SJCRH30 (cell line): Measurements from ENCODE around the gene TRAPPC14. TPM values are rescaled to one million over a fixed set of nuclear protein-coding genes. Genes with fewer than 3 reads are reported as not detected.

Experiments used
- DNase-seq, 2 experiments: peaks; one replicate each; pipeline ENCODE4 v3.0.0-alpha.2; 2015 to 2020
- H3K27ac ChIP-seq: fragments of 250-450 bp; sonication (Bioruptor Pico); 2 replicates; pipeline ENCODE4 v1.5.1; 2020; ENCODE audit warnings: mild to moderate bottlenecking, moderate library complexity
- H3K27me3 ChIP-seq: fragments of 250-450 bp; sonication (Bioruptor Pico); 2 replicates; pipeline ENCODE4 v1.5.1; 2020; ENCODE audit warnings: mild to moderate bottlenecking, moderate library complexity
- H3K36me3 ChIP-seq: fragments of 250-450 bp; sonication (Bioruptor Pico); 2 replicates; pipeline ENCODE4 v1.5.1; 2020; ENCODE audit warnings: mild to moderate bottlenecking, moderate library complexity
- H3K4me1 ChIP-seq: fragments of 250-450 bp; sonication (Bioruptor Pico); 2 replicates; pipeline ENCODE4 v1.5.1; 2020; ENCODE audit warnings: mild to moderate bottlenecking, moderate library complexity
- H3K4me3 ChIP-seq: fragments of 250-450 bp; sonication (Bioruptor Pico); 2 replicates; pipeline ENCODE4 v1.5.1; 2020; ENCODE audit warnings: mild to moderate bottlenecking, moderate library complexity
- H3K9me3 ChIP-seq: fragments of 250-450 bp; sonication (Bioruptor Pico); replicated peaks from 2 replicates; pipeline ENCODE4 v1.5.1; 2020; ENCODE audit warnings: mild to moderate bottlenecking, moderate library complexity
- total RNA-seq: library from RNA; depleted of rRNA; stranded (reverse); fragments of >200 nt; shearing (Covaris generic); gene quantifications from 2 replicates; pipeline ENCODE4 v1.2.3, GENCODE V29; 2014

TRAPPC14 gene
- total RNA-seq, 1 experiment from 2014 or later, result 15.4 TPM

DNA sequence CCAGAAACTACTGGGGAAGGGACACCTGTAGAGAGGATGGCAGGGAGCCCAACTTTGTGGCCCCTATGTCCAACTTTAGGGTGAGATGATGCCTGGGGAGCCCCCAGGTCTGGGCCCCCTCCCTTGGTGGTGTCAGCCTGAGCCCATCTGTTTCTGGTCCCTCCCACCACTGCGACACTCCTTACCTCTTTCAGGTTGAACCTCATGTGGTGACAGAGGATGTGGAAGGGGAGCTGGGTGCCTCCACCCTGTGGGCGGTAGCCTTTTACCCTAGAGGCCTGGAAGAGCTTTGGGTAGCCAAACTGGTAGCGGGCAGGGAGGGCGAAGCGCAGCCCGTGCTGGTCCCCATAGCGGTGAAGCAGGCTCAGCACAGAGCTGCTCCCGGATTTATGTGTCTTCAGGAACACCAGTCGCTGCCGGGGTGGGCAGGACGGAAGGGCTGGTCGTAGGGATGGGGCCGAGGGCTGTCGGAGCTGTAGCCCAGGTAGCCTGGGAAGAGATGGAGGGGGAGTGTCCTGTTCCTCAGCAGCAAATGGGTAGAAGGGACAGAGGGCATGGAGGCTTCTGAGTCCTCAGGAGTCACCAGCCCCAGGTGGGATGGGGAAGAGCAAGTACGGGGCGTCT lies 7.9 kb upstream of the TRAPPC14 start:
- no peaks in the 10 kb centered on the region for H3K27me3 ChIP-seq
- no peaks in the 10 kb centered on the region for H3K9me3 ChIP-seq
- H3K4me1 ChIP-seq, result peaks cover 13% of the 10 kb centered on the region
- H3K36me3 ChIP-seq, result no peaks in the 10 kb centered on the region
- no peak for DNase-seq
- no peak overlapping the region for H3K27ac ChIP-seq
- H3K4me3 ChIP-seq, result no peak overlapping the region

DNA sequence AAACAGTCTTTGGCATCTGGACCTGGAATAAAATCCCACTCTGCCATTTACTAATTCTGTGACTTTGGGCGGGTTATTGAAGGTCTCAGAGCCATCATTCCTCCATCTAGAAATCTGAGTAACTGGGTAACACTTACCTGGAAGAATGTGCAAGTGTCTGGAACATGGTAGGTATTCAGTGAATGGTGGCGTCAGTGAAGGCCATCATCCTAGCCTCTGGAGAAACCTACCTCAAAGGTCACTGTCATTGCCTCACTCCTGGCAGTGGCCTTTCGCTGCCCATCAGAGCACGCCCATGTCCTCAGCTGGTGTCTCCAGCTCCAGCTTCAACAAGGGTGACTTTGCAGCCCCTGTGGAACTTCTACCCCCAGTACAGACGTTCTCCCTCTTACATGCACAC lies 5.3 kb upstream of the TRAPPC14 start:
- Histone ChIP-seq H3K27ac (no peak overlapping the region), H3K4me3 (no peak overlapping the region), H3K27me3 (no peaks in the 10 kb centered on the region), H3K4me1 (peaks cover 8% of the 10 kb centered on the region), H3K36me3 (no peaks in the 10 kb centered on the region), H3K9me3 (no peaks in the 10 kb centered on the region)
- DNase-seq, result no peak

DNA sequence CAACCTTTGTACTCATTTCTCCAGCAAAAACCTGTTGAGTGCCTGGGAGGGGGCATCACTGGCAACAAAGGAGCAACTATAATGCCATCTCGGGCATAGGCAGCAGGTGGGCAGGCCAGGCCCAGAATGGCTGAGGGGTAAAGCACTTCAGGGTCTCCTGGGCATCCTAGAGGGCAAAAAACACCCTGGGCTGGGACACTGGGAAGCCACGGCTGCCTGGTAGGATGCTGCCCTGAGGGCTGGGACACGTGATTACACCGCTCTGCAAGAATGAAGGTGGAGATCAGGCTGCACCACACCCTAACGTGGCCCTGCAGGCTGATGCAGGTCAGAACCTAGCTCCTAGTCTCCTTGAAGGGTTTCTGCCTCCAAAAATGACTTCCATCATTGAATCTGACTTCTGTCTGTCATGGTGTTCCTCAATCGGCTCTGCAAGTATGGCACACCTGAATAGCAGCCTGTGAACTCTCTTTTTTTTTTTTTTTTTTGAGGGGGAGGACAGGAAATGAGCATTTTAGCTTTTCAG lies 4.5 kb upstream of the TRAPPC14 start:
- Histone ChIP-seq H3K4me1 (peaks cover 8% of the 10 kb centered on the region), H3K27ac (no peak overlapping the region), H3K27me3 (no peaks in the 10 kb centered on the region), H3K9me3 (no peaks in the 10 kb centered on the region), H3K4me3 (no peak overlapping the region), H3K36me3 (no peaks in the 10 kb centered on the region)
- no peak for DNase-seq

DNA sequence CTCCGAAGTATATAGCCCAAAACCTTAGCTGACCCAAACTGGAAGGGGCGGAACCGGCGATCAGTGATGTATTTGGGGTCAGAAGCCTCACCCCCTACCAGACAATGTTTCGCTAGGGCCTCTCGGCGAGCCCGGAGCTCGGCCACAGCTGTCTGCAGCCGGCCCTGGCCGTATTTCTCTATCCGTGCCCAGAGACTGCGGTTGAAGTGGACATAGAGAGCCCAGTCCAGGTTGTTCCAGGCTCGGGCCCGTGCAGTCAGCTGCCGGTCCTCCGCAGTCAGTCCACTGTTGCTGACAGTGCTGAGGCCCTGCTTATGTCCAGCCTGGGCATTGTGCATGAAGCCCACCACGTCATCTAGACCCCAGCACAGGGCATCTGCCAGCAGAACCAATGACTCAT lies 1.5 kb upstream of the TRAPPC14 start:
- Histone ChIP-seq H3K9me3 (no peaks in the 10 kb centered on the region), H3K4me3 (no peak overlapping the region), H3K27me3 (no peaks in the 10 kb centered on the region), H3K36me3 (peaks cover 11% of the 10 kb centered on the region), H3K4me1 (peaks cover 3% of the 10 kb centered on the region; the same call in 1 of the 2 replicates), H3K27ac (no peak overlapping the region)
- peak in 1 of 2 experiments; percentile 1 for DNase-seq

DNA sequence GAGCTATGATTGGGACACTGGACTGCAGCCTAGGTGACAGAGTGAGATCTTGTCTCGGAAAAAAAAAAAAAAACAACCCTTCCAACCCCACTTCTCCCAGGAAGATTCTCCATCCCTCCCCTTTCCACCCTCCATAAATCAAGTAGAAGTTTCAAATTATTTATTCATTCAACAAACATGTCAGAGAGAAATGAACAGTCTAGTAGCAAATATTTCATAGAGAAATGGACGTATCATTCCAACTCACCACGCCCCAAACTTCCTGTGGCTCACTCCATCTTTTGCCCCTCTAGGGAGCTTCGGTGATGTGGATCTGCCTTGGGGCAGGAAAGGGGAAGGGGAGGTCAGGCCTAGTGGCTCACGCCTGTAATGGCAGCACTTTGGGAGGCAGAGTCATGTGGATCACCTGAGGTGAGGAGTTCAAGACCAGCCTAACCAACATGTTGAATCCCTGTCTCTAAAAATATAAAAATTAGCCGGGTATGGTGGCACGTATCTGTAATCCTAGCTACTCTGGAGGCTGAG lies 638 bp upstream of the TRAPPC14 start:
- Histone ChIP-seq H3K27me3 (no peaks in the 10 kb centered on the region), H3K36me3 (peaks cover 11% of the 10 kb centered on the region), H3K9me3 (no peaks in the 10 kb centered on the region), H3K27ac (peak overlapping the region; percentile 53), H3K4me1 (peaks cover 3% of the 10 kb centered on the region; the same call in 1 of the 2 replicates), H3K4me3 (peak overlapping the region; percentile 100)
- peak; percentile 39 to 41 for DNase-seq

DNA sequence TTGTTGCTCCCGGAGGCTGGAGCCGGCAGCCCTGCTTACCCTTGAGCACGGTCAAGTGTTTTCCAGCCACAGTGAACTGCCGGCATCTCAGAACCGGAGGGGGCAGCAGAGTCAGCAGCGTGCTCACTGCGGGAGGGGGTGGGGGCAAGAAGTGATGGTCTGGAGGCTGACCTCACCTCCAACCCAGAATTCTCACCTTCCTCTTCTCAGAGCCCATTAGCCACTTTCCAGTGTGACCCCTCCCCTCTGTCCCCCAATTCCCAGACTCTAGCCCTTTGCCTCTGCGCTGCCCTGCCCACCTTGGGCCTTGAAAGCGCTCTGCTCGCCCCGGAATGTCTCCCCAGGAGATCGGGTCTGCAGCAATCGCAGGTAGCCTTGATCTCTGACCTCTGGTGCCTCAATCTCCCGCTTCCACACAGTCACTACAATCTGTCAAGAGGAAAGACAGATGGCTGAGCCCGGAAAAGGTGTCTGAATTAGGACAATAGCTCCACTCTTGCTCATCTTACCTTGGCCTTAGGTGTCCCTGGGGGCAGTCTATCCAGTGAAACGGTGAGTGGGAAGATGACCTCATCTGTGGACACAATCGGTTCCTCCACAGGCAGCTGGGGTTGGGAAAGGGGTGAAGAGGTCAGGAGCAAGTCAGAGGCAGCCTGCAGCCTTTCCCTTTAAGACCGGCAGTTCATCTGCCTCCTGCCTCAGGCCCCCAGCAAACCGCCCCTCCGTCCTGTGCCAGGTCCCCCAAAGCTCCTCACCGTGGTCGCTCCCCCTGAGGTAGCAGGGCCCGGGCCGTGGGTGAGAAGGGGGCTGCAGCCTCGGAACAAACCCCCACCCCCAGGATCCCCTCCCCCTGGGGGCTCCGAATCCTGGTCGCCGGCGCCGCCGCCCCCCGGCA lies 942 bp downstream of the TRAPPC14 start:
- Histone ChIP-seq H3K27me3 (no peaks in the 10 kb centered on the region), H3K4me3 (peak overlapping the region; percentile 100), H3K27ac (peak overlapping the region; percentile 53; the same call in 1 of the 2 replicates), H3K4me1 (peaks cover 3% of the 10 kb centered on the region; the same call in 1 of the 2 replicates), H3K36me3 (peaks cover 11% of the 10 kb centered on the region), H3K9me3 (no peaks in the 10 kb centered on the region)
- DNase-seq, result peak in 1 of 2 experiments; percentile 36

DNA sequence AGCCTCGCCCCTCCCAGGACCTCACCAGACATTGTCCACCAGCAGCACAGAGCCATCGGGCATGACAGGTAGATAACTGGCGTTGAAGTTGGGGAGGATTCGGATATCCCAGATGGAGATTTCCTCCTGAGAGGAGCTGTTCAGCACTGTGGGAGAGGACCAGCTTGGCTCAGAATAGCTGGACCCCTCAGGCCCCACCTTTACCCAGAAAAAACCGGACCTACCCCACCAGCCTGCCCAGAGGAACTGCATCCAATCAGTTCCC lies 1.5 kb downstream of the TRAPPC14 start:
- Histone ChIP-seq H3K4me1 (peaks cover 3% of the 10 kb centered on the region; the same call in 1 of the 2 replicates), H3K36me3 (peaks cover 11% of the 10 kb centered on the region), H3K4me3 (no peak overlapping the region), H3K27ac (no peak overlapping the region), H3K9me3 (no peaks in the 10 kb centered on the region), H3K27me3 (no peaks in the 10 kb centered on the region)
- DNase-seq, result no peak

DNA sequence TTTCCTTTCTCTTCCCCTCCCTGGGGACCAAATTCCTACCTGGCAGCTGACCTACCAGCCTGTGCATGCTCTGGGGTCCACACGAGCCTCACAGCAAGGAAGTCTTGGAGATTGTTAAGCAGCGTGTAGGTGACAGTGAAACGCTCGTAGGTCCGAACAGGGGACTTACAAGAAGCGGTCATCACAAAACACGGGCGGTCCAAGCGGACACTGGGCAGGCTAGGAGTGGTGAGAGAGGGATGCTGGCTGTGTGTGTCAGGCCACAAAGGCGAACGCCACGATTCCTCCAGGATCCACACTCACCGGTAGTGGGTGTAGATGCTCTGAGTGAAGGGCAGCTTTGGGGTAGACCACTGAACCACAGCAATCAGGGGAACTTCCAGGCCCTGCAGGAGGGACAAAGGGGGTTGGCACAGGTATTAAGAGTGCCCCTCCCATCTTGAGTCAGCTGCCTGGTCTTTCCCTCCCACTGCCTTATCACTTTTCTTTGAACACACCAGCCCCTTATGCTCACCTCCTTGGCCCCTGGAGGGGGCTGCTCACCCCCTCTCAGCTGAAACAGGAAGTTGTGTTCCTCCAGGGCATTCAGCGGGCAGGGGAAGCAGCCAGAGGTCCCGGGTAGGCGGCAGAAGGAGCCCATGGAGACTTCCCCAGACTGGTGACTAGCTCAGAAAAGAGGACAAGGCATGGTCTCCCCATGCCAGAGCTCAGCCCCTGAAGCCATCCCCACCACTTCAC lies 2.0 kb downstream of the TRAPPC14 start:
- no peak for DNase-seq
- Histone ChIP-seq H3K4me1 (peaks cover 3% of the 10 kb centered on the region; the same call in 1 of the 2 replicates), H3K4me3 (no peak overlapping the region), H3K27me3 (no peaks in the 10 kb centered on the region), H3K36me3 (peaks cover 11% of the 10 kb centered on the region), H3K9me3 (no peaks in the 10 kb centered on the region), H3K27ac (no peak overlapping the region)

DNA sequence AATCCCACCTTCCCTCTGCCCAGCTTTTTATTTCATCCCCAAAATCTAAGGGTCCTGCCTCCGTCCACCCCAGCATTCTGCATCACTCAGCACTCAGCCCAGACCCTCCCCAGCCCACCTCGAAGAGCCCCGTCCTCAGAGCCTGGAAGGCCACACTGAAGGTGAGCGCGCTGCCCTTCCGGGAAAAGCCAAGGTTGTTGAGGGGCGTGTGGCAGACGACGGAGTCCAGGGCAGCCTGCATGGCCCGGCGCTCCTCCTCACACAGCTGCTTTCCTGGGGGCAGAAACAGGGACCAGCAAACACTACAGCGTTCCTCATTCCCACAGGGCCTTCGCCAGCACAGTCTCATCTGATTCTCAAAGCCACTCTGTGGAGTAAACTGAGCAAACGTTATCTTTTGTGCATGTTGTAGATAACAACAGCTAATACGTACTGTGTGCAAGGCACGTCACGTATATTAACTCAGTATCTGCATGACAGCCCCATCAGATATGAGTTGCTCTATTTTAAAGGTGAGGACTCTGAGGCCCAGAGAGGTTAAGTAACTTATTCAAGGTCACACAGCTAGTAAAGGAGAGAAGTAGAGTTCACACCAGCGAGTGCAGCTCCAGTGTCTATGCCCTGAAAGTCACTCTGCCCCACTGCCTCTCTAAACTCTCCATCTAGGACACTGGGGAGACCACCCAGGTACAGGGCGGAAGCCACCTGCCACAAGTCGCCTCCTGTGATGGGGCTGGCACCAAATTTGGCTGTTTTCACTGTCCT lies 2.8 kb downstream of the TRAPPC14 start:
- H3K27me3 ChIP-seq, result no peaks in the 10 kb centered on the region
- peaks cover 3% of the 10 kb centered on the region; the same call in 1 of the 2 replicates for H3K4me1 ChIP-seq
- no peaks in the 10 kb centered on the region for H3K9me3 ChIP-seq
- no peak for DNase-seq
- H3K36me3 ChIP-seq, result peaks cover 11% of the 10 kb centered on the region
- no peak overlapping the region for H3K4me3 ChIP-seq
- no peak overlapping the region for H3K27ac ChIP-seq

DNA sequence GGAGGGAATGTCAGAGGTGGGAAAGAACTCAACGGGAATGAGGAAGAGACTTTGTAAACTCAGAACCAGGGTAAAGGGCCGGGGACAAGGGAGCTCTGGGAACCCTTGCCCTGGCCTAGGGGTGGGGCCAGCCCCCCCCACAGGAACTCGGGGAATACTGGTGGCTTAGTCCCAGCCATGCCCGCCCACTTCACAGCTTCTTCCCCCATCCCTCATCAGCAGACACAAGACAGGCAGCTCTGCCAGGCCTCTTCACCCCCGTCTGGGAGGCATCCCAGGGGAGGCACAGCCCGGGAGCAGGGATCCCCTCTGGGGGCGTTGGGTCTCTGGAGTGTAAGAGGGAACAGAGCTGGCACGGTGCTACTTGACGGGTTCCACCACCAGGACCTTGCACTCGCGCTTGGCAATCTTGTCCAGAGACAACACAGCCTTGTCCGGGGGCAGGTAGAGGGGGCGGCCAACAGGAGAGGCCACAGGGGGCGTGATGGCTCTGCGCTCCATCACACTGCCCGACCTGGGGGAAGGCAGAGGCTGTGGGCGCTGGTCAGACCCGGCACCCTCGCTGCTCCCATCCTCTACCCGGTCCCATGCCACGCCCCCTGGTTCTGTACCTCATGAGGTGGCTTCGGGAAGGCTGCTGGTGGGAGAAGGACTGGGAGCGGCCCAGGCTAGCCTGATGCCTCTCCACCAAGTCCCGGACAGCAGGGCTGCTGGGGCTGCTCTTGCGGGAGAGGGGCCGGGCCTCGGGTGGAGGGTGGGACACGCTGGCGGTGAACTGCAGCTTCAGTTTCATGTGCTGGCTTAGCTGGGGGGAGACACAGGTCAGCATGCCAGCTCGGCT lies 3.7 kb downstream of the TRAPPC14 start:
- Histone ChIP-seq H3K9me3 (no peaks in the 10 kb centered on the region), H3K4me3 (no peak overlapping the region), H3K4me1 (peaks cover 3% of the 10 kb centered on the region; the same call in 1 of the 2 replicates), H3K36me3 (peaks cover 11% of the 10 kb centered on the region), H3K27ac (no peak overlapping the region), H3K27me3 (no peaks in the 10 kb centered on the region)
- DNase-seq, result no peak

DNA sequence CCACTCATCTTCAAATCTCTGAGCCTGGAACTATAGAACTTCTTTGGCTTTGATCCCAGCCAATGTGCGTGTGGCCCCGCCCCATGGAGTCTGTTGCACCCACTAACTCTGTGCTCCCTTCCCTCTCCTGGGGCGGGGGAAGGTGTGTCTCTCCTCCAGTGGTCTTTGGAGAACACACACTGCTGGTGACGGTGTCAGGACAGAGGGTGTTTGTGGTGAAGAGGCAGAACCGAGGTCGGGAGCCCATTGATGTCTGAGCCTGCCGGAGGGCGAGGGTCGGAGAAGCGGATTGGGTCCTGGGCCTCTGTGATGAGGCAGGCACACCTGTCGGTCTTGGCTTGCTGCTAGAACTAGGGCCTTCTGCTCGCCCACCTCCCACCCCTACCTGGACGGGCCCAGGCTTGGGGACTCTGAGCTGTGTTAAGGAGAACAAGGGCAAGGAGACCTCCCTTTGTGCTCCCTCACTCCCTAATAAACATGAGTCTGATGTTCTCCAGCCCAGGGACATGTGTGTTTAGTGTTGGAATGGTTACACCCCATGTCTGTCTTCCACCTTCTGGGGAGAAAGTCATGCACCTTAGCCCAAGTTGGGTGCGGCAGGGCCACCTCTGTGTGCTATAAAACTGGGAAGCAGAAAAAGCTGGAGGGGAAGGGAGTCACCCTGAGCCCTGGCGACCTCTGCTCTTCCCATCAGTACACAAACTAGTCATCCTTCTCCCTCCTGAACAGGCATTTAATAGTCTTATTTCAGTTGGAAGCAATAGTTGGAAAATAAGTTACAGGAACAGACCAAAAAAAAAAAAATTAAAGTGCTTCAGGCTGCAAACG lies 4.6 kb downstream of the TRAPPC14 start:
- H3K4me3 ChIP-seq, result no peak overlapping the region
- no peaks in the 10 kb centered on the region for H3K9me3 ChIP-seq
- H3K36me3 ChIP-seq, result peaks cover 11% of the 10 kb centered on the region
- H3K4me1 ChIP-seq, result peaks cover 3% of the 10 kb centered on the region; the same call in 1 of the 2 replicates
- no peaks in the 10 kb centered on the region for H3K27me3 ChIP-seq
- H3K27ac ChIP-seq, result no peak overlapping the region
- DNase-seq, result no peak

DNA sequence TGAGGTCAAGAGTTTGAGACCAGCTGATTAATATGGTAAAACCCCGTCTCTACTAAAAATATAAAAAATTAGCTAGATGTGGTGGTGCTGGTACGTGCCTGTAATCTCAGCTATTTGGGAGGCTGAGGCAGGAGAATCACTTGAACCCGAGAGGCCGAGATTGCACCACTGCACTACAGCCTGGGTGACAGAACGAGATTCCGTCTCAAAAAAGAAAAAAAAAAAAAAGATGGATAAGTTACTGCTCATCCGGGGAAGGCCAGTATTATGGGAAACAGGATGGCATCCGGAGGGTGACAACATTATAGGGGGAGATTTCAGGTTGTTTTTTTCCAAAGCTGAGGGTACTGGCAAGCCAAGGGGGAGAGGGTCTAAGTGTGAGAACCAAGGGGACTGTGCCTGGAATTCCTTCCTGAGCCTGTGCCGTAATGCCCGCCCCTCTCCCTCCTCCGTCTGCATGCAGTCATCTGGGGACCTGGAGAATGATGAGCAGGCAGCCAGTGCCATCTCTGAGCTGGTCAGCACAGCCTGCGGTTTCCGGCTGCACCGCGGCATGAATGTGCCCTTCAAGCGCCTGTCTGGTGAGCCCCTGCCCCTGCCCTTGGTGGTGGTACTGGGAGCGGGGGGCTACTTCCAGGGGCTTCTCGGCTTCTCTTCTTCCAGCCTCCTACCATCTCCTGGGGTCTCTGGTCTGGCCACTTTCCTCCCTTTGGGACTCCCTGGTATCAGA lies 5.4 kb downstream of the TRAPPC14 start:
- Histone ChIP-seq H3K4me3 (no peak overlapping the region), H3K9me3 (no peaks in the 10 kb centered on the region), H3K4me1 (peaks cover 3% of the 10 kb centered on the region; the same call in 1 of the 2 replicates), H3K27ac (no peak overlapping the region), H3K27me3 (no peaks in the 10 kb centered on the region), H3K36me3 (peaks cover 11% of the 10 kb centered on the region)
- DNase-seq, result no peak
